Endothelial cell of umbilical vein (primary cell): ENCODE measurements around the gene KCNAB2. TPM values are rescaled to one million over a fixed set of nuclear protein-coding genes. Genes with fewer than 3 reads are reported as not detected.
A peak's percentile ranks its signal among the peaks of the same experiment; 100 is the strongest.

Experiments
- BruUV-seq: library from RNA; stranded (reverse); fragments of 400-500 nt; replicated peaks from 2 replicates; lab custom pipeline; 2021; lab: Mats Ljungman, UMichigan
- CTCF ChIA-PET: fragments of 300-600, 350-600 bp; sonication (Branson Sonifier 250); formaldehyde crosslinking; loops from one replicate; lab custom pipeline; 2021; ENCODE audit warnings: antibody characterized with exemption, inconsistent platforms; lab: Charles Lee
- POLR2A ChIA-PET: fragments of 300-600, 350-600 bp; sonication (Branson Sonifier 250); formaldehyde crosslinking; loops from one replicate; lab custom pipeline; 2021; ENCODE audit warnings: antibody characterized with exemption, inconsistent platforms; lab: Charles Lee
- DNase-seq: peaks from one replicate; pipeline ENCODE4 v3.0.0-alpha.2; 2011; ENCODE audit warnings: low read depth, low spot score
- FAIRE-seq: peaks from 2 replicates; lab custom pipeline; 2011; peaks lifted over from hg19 to GRCh38; lab: Jason Lieb, UNC
- H2AFZ ChIP-seq: 2 replicates; pipeline ENCODE4 v1.6.0; 2012; ENCODE audit warnings: low read depth, low read length, control low read depth, inconsistent platforms
- H3K27ac ChIP-seq: 2 replicates; pipeline ENCODE4 v1.5.1; 2011; ENCODE audit warnings: low read depth, mild to moderate bottlenecking, control low read depth, low read length, moderate library complexity; ENCODE audit not compliant: insufficient read depth
- H3K27me3 ChIP-seq, 2 experiments: 2 replicates each; pipeline versions ENCODE4 v1.6.0 to v1.6.1; 2011; ENCODE audit warnings: low read length in 2 of 2, mixed read lengths in 1 of 2; ENCODE audit not compliant: control insufficient read depth in 2 of 2, insufficient read depth in 2 of 2
- H3K36me3 ChIP-seq, 2 experiments: 2 replicates in 1 of 2; 3 replicates in 1 of 2; pipeline ENCODE4 v1.5.1; 2011; ENCODE audit warnings: low read length in 2 of 2, mild to moderate bottlenecking in 1 of 2, moderate library complexity in 1 of 2; ENCODE audit not compliant: control insufficient read depth in 2 of 2, insufficient read depth in 2 of 2; ENCODE audit errors: extremely low read depth in 1 of 2
- H3K4me1 ChIP-seq: 3 replicates; pipeline ENCODE4 v1.5.1; 2011; ENCODE audit warnings: mild to moderate bottlenecking, low read length; ENCODE audit not compliant: control insufficient read depth, insufficient read depth; ENCODE audit errors: extremely low read depth
- H3K4me2 ChIP-seq: 2 replicates; pipeline ENCODE4 v1.6.1; 2011; ENCODE audit warnings: low read length, control low read depth, mixed read lengths; ENCODE audit not compliant: insufficient read depth
- H3K4me3 ChIP-seq, 3 experiments: fragments of 200-600 bp in 1 of 3; sonication (generic), shearing (Covaris generic) in 1 of 3; replicated peaks in 1 of 3; 2 replicates each; pipeline ENCODE4 v1.5.1; 2011 to 2016; ENCODE audit warnings: control low read depth in 3 of 3, low read length in 3 of 3, mild to moderate bottlenecking in 2 of 3, inconsistent platforms in 1 of 3, low read depth in 1 of 3, moderate library complexity in 1 of 3; ENCODE audit not compliant: insufficient read depth in 1 of 3
- H3K79me2 ChIP-seq: 2 replicates; pipeline ENCODE4 v1.6.0; 2012; ENCODE audit warnings: low read length, inconsistent platforms; ENCODE audit not compliant: control insufficient read depth, insufficient read depth
- H3K9ac ChIP-seq: replicated peaks from 2 replicates; pipeline ENCODE3; 2011; ENCODE audit warnings: low read length, control low read depth; ENCODE audit not compliant: insufficient read depth; ENCODE audit errors: extremely low read depth
- H3K9me1 ChIP-seq: replicated peaks from 3 replicates; pipeline ENCODE4 v1.6.0; 2011; ENCODE audit warnings: mild to moderate bottlenecking, low read length; ENCODE audit not compliant: control insufficient read depth, insufficient read depth; ENCODE audit errors: extremely low read depth
- H3K9me3 ChIP-seq: replicated peaks from 2 replicates; pipeline ENCODE4 v1.5.1; 2012; ENCODE audit warnings: low read length, inconsistent platforms; ENCODE audit not compliant: control insufficient read depth, insufficient read depth
- H4K20me1 ChIP-seq: replicated peaks from 2 replicates; pipeline ENCODE3; 2011; ENCODE audit warnings: mild to moderate bottlenecking, low read length; ENCODE audit not compliant: control insufficient read depth, insufficient read depth; ENCODE audit errors: extremely low read depth
- EZH2 ChIP-seq: IDR thresholded peaks from 2 replicates; pipeline ENCODE4 v1.6.1; 2012; ENCODE audit warnings: borderline replicate concordance, low read depth, mild to moderate bottlenecking, moderate library complexity, low read length, inconsistent platforms; ENCODE audit not compliant: severe bottlenecking
- FOS ChIP-seq: IDR thresholded peaks from 2 replicates; pipeline ENCODE4 v1.6.1; 2011; ENCODE audit warnings: mild to moderate bottlenecking, low read length, moderate library complexity, borderline replicate concordance; ENCODE audit not compliant: insufficient read depth
- GATA2 ChIP-seq: IDR thresholded peaks from 2 replicates; pipeline ENCODE4 v1.7.0; 2011; ENCODE audit warnings: low read depth, mild to moderate bottlenecking, moderate library complexity, mixed read lengths, low read length; ENCODE audit not compliant: insufficient read length, insufficient read depth
- JUN ChIP-seq: IDR thresholded peaks from 2 replicates; pipeline ENCODE4 v1.6.1; 2011; ENCODE audit warnings: borderline replicate concordance, low read depth; ENCODE audit not compliant: insufficient read length, insufficient read depth
- MYC ChIP-seq: IDR thresholded peaks from one replicate; pipeline ENCODE4 v1.6.1; 2011; ENCODE audit warnings: mild to moderate bottlenecking, low read depth, low read length
- POLR2A ChIP-seq: IDR thresholded peaks from 2 replicates; pipeline ENCODE4 v1.6.1; 2012; ENCODE audit warnings: low read depth, mild to moderate bottlenecking, control low read depth, low read length
- POLR2AphosphoS5 ChIP-seq: IDR thresholded peaks from 2 replicates; pipeline ENCODE4 v1.6.1; 2012; ENCODE audit warnings: low read depth, mild to moderate bottlenecking, control low read depth, low read length, moderate library complexity; ENCODE audit not compliant: insufficient read depth
- dilution Hi-C: fragments of 300-500 bp; cut with MboI; formaldehyde crosslinking; loops from one replicate; pipeline ENCODE4 v1.15.0; 2019; ENCODE audit warnings: low sequenced_read_pairs; ENCODE audit not compliant: extremely low pct_ligation_motif_present
- intact Hi-C: fragments of 100-400 bp; cut with micrococcal nuclease; formaldehyde crosslinking; loops from one replicate; pipeline ENCODE4 v1.10.0; 2022
- polyA plus RNA-seq, 4 experiments: library from polyadenylated mRNA; depleted of rRNA in 3 of 4; stranded (reverse) in 3 of 4; unstranded in 1 of 4; fragments of >200 nt; gene quantifications; 2 replicates each; pipeline versions ENCODE4 v1.2.1 to v1.2.3, GENCODE V29; 2011 to 2012; ENCODE audit warnings: missing spikeins in 1 of 4
- total RNA-seq: library from RNA; stranded (reverse); gene quantifications from 2 replicates; pipeline ENCODE4 v1.2.3, GENCODE V29; 2021
- TF ChIP-seq, protein P1 (sequence below), 2 donors: IDR thresholded peaks; 1 replicate in 1 of 2; 2 replicates in 1 of 2; pipeline ENCODE4 v1.5.1; 2011; ENCODE audit warnings: low read length in 2 of 2, mild to moderate bottlenecking in 2 of 2, moderate library complexity in 2 of 2, control low read depth in 1 of 2, inconsistent platforms in 1 of 2, low read depth in 1 of 2; ENCODE audit not compliant: insufficient read depth in 1 of 2; ENCODE audit errors: extremely low read depth in 1 of 2
- TF ChIP-seq, protein P2 (sequence below): IDR thresholded peaks from 2 replicates; pipeline ENCODE4 v1.6.1; 2011; ENCODE audit not compliant: insufficient read depth, insufficient read length

Gene KCNAB2
- total and polyA plus RNA-seq, 2 donors (not counting 3 experiments of a cell fraction or from before 2014, with no cell fraction given): 2.4 to 3.8 TPM

DNA sequence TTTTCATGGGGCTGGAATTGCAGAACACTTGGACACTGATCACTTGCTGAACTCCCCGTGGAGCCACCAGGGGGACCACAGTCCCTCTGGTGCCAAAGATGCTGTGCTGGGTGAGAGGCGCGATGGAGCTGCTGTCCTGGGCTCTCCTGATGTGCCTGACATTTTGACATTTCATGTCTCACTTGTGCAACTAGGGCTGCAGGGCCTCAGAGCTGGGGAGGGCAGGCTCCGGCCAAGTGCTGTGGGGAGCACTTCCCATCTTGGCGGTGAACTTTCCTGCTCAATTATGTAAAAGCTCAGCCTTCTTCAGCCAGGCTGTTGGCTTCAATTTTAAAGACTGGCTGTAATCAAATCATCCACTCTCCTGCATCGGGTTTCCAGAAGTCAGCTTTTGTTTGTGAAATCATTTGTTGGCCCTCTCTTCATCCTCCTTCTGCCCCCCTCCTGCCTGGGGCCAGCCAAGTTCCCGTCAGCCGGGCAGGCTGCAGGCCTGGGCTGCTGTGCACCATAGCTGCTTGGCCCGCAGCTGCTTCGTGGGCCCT lies 36.8 kb downstream of the KCNAB2 start:
- intact Hi-C loops (loop anchor here (1.0 kb wide), 1 partner anchor 163 kb away; no protein-coding TSS in a partner anchor), dilution Hi-C loops (no loop called here)
- BruUV-seq: no TSS peak
- Histone ChIP-seq H3K4me3 (no peak overlapping the region), H3K4me1 (no peaks in the 10 kb centered on the region), H3K36me3 (no peaks in the 10 kb centered on the region), H3K9me1 (no peaks in the 10 kb centered on the region), H3K27ac (no peak overlapping the region), H2AFZ (no peak overlapping the region), H4K20me1 (no peaks in the 10 kb centered on the region), H3K27me3 (no peaks in the 10 kb centered on the region), H3K9ac (no peak overlapping the region), H3K9me3 (no peaks in the 10 kb centered on the region), H3K4me2 (no peak overlapping the region), H3K79me2 (no peaks in the 10 kb centered on the region)
- DNase-seq (no peak), FAIRE-seq (peak; percentile 42)
- TF ChIP-seq, protein P1, sequence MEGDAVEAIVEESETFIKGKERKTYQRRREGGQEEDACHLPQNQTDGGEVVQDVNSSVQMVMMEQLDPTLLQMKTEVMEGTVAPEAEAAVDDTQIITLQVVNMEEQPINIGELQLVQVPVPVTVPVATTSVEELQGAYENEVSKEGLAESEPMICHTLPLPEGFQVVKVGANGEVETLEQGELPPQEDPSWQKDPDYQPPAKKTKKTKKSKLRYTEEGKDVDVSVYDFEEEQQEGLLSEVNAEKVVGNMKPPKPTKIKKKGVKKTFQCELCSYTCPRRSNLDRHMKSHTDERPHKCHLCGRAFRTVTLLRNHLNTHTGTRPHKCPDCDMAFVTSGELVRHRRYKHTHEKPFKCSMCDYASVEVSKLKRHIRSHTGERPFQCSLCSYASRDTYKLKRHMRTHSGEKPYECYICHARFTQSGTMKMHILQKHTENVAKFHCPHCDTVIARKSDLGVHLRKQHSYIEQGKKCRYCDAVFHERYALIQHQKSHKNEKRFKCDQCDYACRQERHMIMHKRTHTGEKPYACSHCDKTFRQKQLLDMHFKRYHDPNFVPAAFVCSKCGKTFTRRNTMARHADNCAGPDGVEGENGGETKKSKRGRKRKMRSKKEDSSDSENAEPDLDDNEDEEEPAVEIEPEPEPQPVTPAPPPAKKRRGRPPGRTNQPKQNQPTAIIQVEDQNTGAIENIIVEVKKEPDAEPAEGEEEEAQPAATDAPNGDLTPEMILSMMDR (IDR thresholded peaks at IDR 0.05; ENCODE audit: extremely low read depth in 1 of 2, insufficient read depth in 1 of 2, low read depth in 1 of 2, low read length in 2 of 2): peak in 1 of 2 donors; percentile 57
- TF ChIP-seq POLR2AphosphoS5: no peak
- ChIA-PET POLR2A (no interaction called here), CTCF (interaction anchor here (0.6 to 3.3 kb wide), 9 partner anchors 9 to 162 kb away, joined by 3 to 41 read pairs (median 6); partner anchors contain the start of gene HES3)

- H3K27ac ChIP-seq: no peak overlapping the region
- intact Hi-C loops (no loop called here), dilution Hi-C loops (no loop called here)
- FAIRE-seq (no peak), DNase-seq (no peak)
- POLR2A ChIA-PET: no interaction called here
- no TSS peak for BruUV-seq
- H3K27me3 ChIP-seq: no peaks in the 10 kb centered on the region
- H3K9me3 ChIP-seq: no peaks in the 10 kb centered on the region
- TF ChIP-seq POLR2A (no peak), EZH2 (no peak), MYC (no peak), FOS (no peak), POLR2AphosphoS5 (no peak), JUN (no peak), GATA2 (no peak)
- TF ChIP-seq, protein P2, sequence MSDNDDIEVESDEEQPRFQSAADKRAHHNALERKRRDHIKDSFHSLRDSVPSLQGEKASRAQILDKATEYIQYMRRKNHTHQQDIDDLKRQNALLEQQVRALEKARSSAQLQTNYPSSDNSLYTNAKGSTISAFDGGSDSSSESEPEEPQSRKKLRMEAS: no peak
- TF ChIP-seq, protein P1 (IDR thresholded peaks at IDR 0.05; ENCODE audit: extremely low read depth in 1 of 2, insufficient read depth in 1 of 2, low read depth in 1 of 2, low read length in 2 of 2): no peak
- H3K4me2 ChIP-seq: no peak overlapping the region
- no peaks in the 10 kb centered on the region for H3K79me2 ChIP-seq
- no peak overlapping the region for H3K9ac ChIP-seq
- H2AFZ ChIP-seq: no peak overlapping the region
- CTCF ChIA-PET: interaction anchor here (1.8 kb wide), 1 partner anchor 42 kb away, joined by 6 read pairs; no protein-coding TSS in a partner anchor
- H4K20me1 ChIP-seq: no peaks in the 10 kb centered on the region
- no peaks in the 10 kb centered on the region for H3K36me3 ChIP-seq
- H3K4me3 ChIP-seq: no peak overlapping the region
- no peaks in the 10 kb centered on the region for H3K4me1 ChIP-seq
- H3K9me1 ChIP-seq: no peaks in the 10 kb centered on the region
Measured at GRCh38 chr1:6083385-6083784, 37.7 kb downstream of the KCNAB2 start.
